Testis (tissue), 5 donors: ENCODE data around the gene PCBD2. TPM values are rescaled to one million over a fixed set of nuclear protein-coding genes. Genes with fewer than 3 reads are reported as not detected.
A peak's percentile ranks its signal among the peaks of the same experiment; 100 is the strongest.
"Not testable (repeated sequence)": the region's sequence is repeated elsewhere in the genome, so short reads cannot be mapped to it uniquely, and the experiment has no call there.

Experiments used
- DNase-seq: peaks from one replicate; pipeline ENCODE4 v3.0.0-alpha.2; 2019
- H3K27ac ChIP-seq, 2 donors: fragments of 200-600 bp; sonication (generic); one replicate each; pipeline ENCODE4 v1.5.1; 2019
- H3K27me3 ChIP-seq: fragments of 200-600 bp; sonication (generic); one replicate; pipeline ENCODE4 v1.5.1; 2019
- H3K36me3 ChIP-seq: fragments of 200-600 bp; sonication (generic); one replicate; pipeline ENCODE4 v1.5.1; 2017; ENCODE audit warnings: low read depth; ENCODE audit errors: missing control alignments
- H3K4me1 ChIP-seq: fragments of 200-600 bp; sonication (generic); one replicate; pipeline ENCODE4 v1.5.1; 2019
- H3K4me3 ChIP-seq, 2 donors: fragments of 200-600 bp; sonication (generic); one replicate each; pipeline ENCODE4 v1.5.1; 2017 to 2019
- H3K9me3 ChIP-seq: fragments of 200-600 bp; sonication (generic); one replicate; pipeline ENCODE4 v1.5.1; 2017
- CTCF ChIP-seq, 3 experiments: fragments of 450-650 bp in 2 of 3; fragments of 200-600 bp in 1 of 3; sonication (generic) in 1 of 3; IDR thresholded peaks; one replicate each; pipeline ENCODE4 v1.5.1; 2016 to 2019; ENCODE audit warnings: antibody characterized with exemption in 3 of 3, mild to moderate bottlenecking in 2 of 3, moderate library complexity in 1 of 3
- POLR2A ChIP-seq: fragments of 450-650 bp; IDR thresholded peaks from one replicate; pipeline ENCODE4 v1.6.1; 2017; ENCODE audit warnings: antibody characterized with exemption, mild to moderate bottlenecking, moderate library complexity
- WGBS, 2 donors: methylation state at CpG; one replicate each; pipeline ENCODE4 v1.1.5; 2018; 5-methylcytosine and 5-hydroxymethylcytosine counted together
- intact Hi-C: fragments of 100-400 bp; cut with DNase I; formaldehyde crosslinking; loops from one replicate; pipeline ENCODE4 v1.15.1; 2023; ENCODE audit warnings: low total_unique reads
- long read RNA-seq, 2 donors: transcript quantifications; one replicate each; lab custom pipeline, GENCODE V29; 2026
- polyA plus RNA-seq: library from polyadenylated mRNA; stranded (reverse); fragments of 350-450 nt; fragmentation: Illumina TruSeq; extraction: RNeasy Lipid Tissue Mini Kit (QIAGEN cat#74804); gene quantifications from one replicate; pipeline ENCODE4 v1.2.3, GENCODE V29; 2014; ENCODE audit warnings: low read depth, low replicate concordance; ENCODE audit not compliant: insufficient read depth
- total RNA-seq, 2 donors: library from RNA; depleted of rRNA; stranded (reverse); fragments of >200 nt; gene quantifications; one replicate each; pipeline ENCODE4 v1.2.3, GENCODE V29; 2016

Gene PCBD2
- 10 to 100 TPM; 13.4 to 17.6 TPM for total RNA-seq
- 5.9 TPM for polyA plus RNA-seq
- long read RNA-seq, donor 1, transcript PCBD2-201 (4 exons, 1,223 nt): major isoform, 8 of 8 reads
- long read RNA-seq, donor 1, partial matches to known transcripts: 0 of 8 reads
- long read RNA-seq, donor 1, other reads (novel, unspliced or antisense): 0 of 8 reads
- long read RNA-seq, donor 2, partial matches to known transcripts: 0 of 2 reads
- long read RNA-seq, donor 2, other reads (novel, unspliced or antisense): 0 of 2 reads

GRCh38 chr5:134904610-134905245 lies at the start of gene PCBD2:
PCBD2 (plus strand) TSS chr5:134905131; CDS start chr5:134905140, 9 bp downstream.
- Histone ChIP-seq H3K27me3 (no peaks in the 10 kb centered on the region), H3K9me3 (no peaks in the 10 kb centered on the region), H3K27ac (peak within 1 kb of the TSS; percentile 94 to 99), H3K4me3 (peak within 1 kb of the TSS; percentile 82 to 92), H3K36me3 (no peaks in the 10 kb centered on the region), H3K4me1 (no peaks in the 10 kb centered on the region)
- intact Hi-C loops: no loop called here
- WGBS, 2 donors: 0% methylated on average over 1 to 38 of the region's 84 CpGs
- TF ChIP-seq CTCF (IDR thresholded peaks at IDR 0.05) (peak; percentile 84 to 92 (median 88)), POLR2A (no peak)
- peak; percentile 91 for DNase-seq

- not testable (repeated sequence) for H3K36me3 ChIP-seq
Observed at GRCh38 chr5:134856465-134856864, 48.5 kb upstream of the PCBD2 start.

GRCh38 chr5:134857401-134857800 lies 47.5 kb upstream of the PCBD2 start:
- H3K4me1 ChIP-seq: peaks cover 3% of the 10 kb centered on the region
- H3K27ac ChIP-seq: no peak overlapping the region
- H3K27me3 ChIP-seq: no peaks in the 10 kb centered on the region
- TF ChIP-seq CTCF (IDR thresholded peaks at IDR 0.05) (no peak), POLR2A (no peak)
- no peak overlapping the region for H3K4me3 ChIP-seq
- no peaks in the 10 kb centered on the region for H3K9me3 ChIP-seq
- intact Hi-C loops: no loop called here
- WGBS, 2 donors: 61 to 66% methylated on average over 3 of the region's 3 CpGs
- DNase-seq: no peak
- no peaks in the 10 kb centered on the region for H3K36me3 ChIP-seq

More at GRCh38 chr5:134856465-134856864, 48.5 kb upstream of the PCBD2 start:
- intact Hi-C loops, H3K27ac ChIP-seq, H3K27me3 ChIP-seq, H3K4me3 ChIP-seq, H3K9me3 ChIP-seq, DNase-seq, H3K4me1 ChIP-seq: not testable (repeated sequence)
- WGBS, 2 donors: 89 to 93% methylated on average over 7 of the region's 7 CpGs

- peak overlapping the region; percentile 46 to 58 for H3K27ac ChIP-seq
- peaks cover 3% of the 10 kb centered on the region for H3K4me1 ChIP-seq
- 79 to 94% methylated on average over 2 of the region's 2 CpGs for WGBS, 2 donors
- intact Hi-C loops: no loop called here
- TF ChIP-seq CTCF (IDR thresholded peaks at IDR 0.05) (no peak), POLR2A (no peak)
- H3K27me3 ChIP-seq: no peaks in the 10 kb centered on the region
- no peaks in the 10 kb centered on the region for H3K36me3 ChIP-seq
- DNase-seq: no peak
- no peaks in the 10 kb centered on the region for H3K9me3 ChIP-seq
- no peak overlapping the region for H3K4me3 ChIP-seq
Observed at GRCh38 chr5:134864707-134865106, 40.2 kb upstream of the PCBD2 start.

GRCh38 chr5:134873494-134873893 lies 31.4 kb upstream of the PCBD2 start:
- Histone ChIP-seq H3K27me3 (no peaks in the 10 kb centered on the region), H3K36me3 (no peaks in the 10 kb centered on the region), H3K27ac (peak overlapping the region; percentile 78 to 94), H3K4me1 (peaks cover 6% of the 10 kb centered on the region), H3K9me3 (no peaks in the 10 kb centered on the region), H3K4me3 (peak overlapping the region; percentile 85 to 91)
- 51 to 52% methylated on average over 6 of the region's 6 CpGs for WGBS, 2 donors
- intact Hi-C loops: no loop called here
- DNase-seq: no peak
- no peak for TF ChIP-seq CTCF (IDR thresholded peaks at IDR 0.05)
- TF ChIP-seq POLR2A: no peak
